ENCODE data around the gene SLC51A.

GRCh38 chr3:196168808-196169391, 47.4 kb upstream of the SLC51A start:
- no peak for TF ChIP-seq CTCF (IDR thresholded peaks at IDR 0.05)
- no peak for TF ChIP-seq POLR2AphosphoS5 (IDR thresholded peaks at IDR 0.05)
- no peak for TF ChIP-seq EP300 (IDR thresholded peaks at IDR 0.05)

Data from gastroesophageal sphincter (tissue), 3 donors.